NB4 (cell line): ENCODE results near the gene SLC25A39.

ENCODE experiments used
- CTCF ChIP-seq: IDR thresholded peaks from one replicate; pipeline ENCODE4 v1.5.1; 2012; ENCODE audit warnings: low read depth, low read length
- MAX ChIP-seq: IDR thresholded peaks from 2 replicates; pipeline ENCODE4 v1.6.1; 2011; ENCODE audit warnings: low read depth, low read length
- MYC ChIP-seq: IDR thresholded peaks from 2 replicates; pipeline ENCODE4 v1.6.1; 2011; ENCODE audit warnings: low read depth, low read length
- POLR2A ChIP-seq: IDR thresholded peaks from 2 replicates; pipeline ENCODE4 v1.6.1; 2011; ENCODE audit warnings: mild to moderate bottlenecking; ENCODE audit not compliant: insufficient read length; ENCODE audit errors: extremely low read depth

- TF ChIP-seq CTCF (no peak), POLR2A (no peak), MAX (no peak), MYC (no peak)
These were observed 492 bp downstream of the SLC25A39 start for GRCh38 chr17:44324092-44324570.
